Tibial artery (tissue), 4 donors: ENCODE measurements around the gene ASCC2.

ENCODE experiments used
- DNase-seq, 2 donors: peaks; one replicate each; pipeline ENCODE4 v3.0.0-alpha.2; 2019
- H3K27ac ChIP-seq, 2 donors: fragments of 200-600 bp; sonication (generic) in 1 of 2; 1 replicate in 1 of 2; 2 replicates in 1 of 2; pipeline ENCODE4 v1.5.1; 2018 to 2019; ENCODE audit warnings: mild to moderate bottlenecking in 1 of 2
- H3K27me3 ChIP-seq, 2 donors: fragments of 200-600 bp; sonication (generic) in 1 of 2; one replicate each; pipeline versions ENCODE4 v1.5.1 to v1.6.0; 2016 to 2019
- H3K36me3 ChIP-seq, 3 donors: fragments of 200-600 bp; sonication (generic) in 2 of 3; one replicate each; pipeline ENCODE4 v1.5.1; 2016 to 2019; ENCODE audit warnings: mild to moderate bottlenecking in 2 of 3
- H3K4me1 ChIP-seq, 4 donors: fragments of 200-600 bp; sonication (generic) in 2 of 4; 1 replicate in 3 of 4; 2 replicates in 1 of 4; pipeline ENCODE4 v1.5.1; 2016 to 2019
- H3K4me3 ChIP-seq, 2 donors: fragments of 200-600 bp; sonication (generic) in 1 of 2; 1 replicate in 1 of 2; 2 replicates in 1 of 2; pipeline ENCODE4 v1.5.1; 2018 to 2019; ENCODE audit warnings: mild to moderate bottlenecking in 2 of 2
- H3K9me3 ChIP-seq, 3 donors: fragments of 200-600 bp; sonication (generic) in 1 of 3; one replicate each; pipeline ENCODE4 v1.5.1; 2016 to 2019
- CTCF ChIP-seq, 2 experiments: fragments of 200-600 bp in 1 of 2; fragments of 450-650 bp in 1 of 2; IDR thresholded peaks; one replicate each; pipeline ENCODE4 v1.5.1; 2017 to 2019; ENCODE audit warnings: antibody characterized with exemption in 2 of 2, mild to moderate bottlenecking in 1 of 2, moderate library complexity in 1 of 2
- intact Hi-C: fragments of 100-400 bp; cut with DNase I; formaldehyde crosslinking; loops from one replicate; pipeline ENCODE4 v1.15.0; 2023; ENCODE audit warnings: low total_unique reads

The ASCC2 gene

DNA sequence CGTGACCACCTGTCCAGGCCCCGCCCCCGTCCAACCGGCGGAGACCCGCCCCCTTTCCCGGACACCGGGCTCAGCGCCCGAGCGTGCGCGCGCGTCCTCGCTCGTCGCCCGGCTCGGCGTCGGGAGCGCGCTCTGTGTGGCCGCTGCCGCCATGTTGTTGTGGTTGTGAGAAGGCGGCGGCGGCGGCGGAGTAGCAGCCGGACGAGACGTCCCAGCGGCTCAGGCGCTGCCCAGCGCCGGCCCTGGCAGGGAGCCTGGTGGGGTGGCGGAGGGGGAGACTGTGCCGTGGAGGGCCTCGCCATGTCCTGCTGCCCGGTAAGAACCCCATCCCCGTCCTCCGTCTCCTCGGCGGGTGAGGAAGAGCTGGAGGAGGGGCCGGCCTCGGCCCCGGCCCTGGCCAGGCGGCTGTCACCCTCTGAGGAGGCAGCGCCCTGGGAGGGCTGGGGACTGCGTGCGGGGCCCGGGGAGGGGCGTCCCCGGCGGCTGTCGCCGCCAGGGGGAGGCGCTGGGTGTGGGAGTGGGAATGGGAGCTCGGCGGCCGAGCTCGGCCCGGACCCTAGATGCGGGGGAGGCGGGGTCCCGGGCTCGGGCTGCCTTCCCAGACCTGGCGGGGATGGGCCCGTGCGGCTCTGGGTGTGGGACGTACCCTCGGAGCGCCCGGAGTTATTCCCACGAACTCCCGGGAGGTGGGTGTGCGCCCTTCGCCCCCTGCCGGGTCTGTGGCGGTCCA lies 45.1 kb upstream of the ASCC2 start, which contains the start of gene MTMR3:
Gene MTMR3 (plus strand): TSS at position 130 of the 730 bp plus-strand sequence. CDS start 87,886 bp downstream, outside the sequence.
- no peaks in the 10 kb centered on the region for H3K9me3 ChIP-seq
- no peaks in the 10 kb centered on the region for H3K27me3 ChIP-seq
- peak; percentile 43 to 48 for TF ChIP-seq CTCF (IDR thresholded peaks at IDR 0.05)
- H3K4me3 ChIP-seq = peak within 1 kb of the TSS; percentile 65 to 96
- H3K4me1 ChIP-seq = peaks cover 0 to 44% (median 19%) of the 10 kb centered on the region in 4 donors
- H3K27ac ChIP-seq = peak within 1 kb of the TSS; percentile 87 to 97
- DNase-seq = peak; percentile 92 to 95
- intact Hi-C loops = loop anchor here (10.0 kb wide), 1 partner anchor 122 kb away; no protein-coding TSS in a partner anchor
- H3K36me3 ChIP-seq = no peaks in the 10 kb centered on the region

GRCh38 chr22:29882716-29883044 lies 44.6 kb upstream of the ASCC2 start:
- intact Hi-C loops = loop anchor here (10.0 kb wide), 1 partner anchor 122 kb away; no protein-coding TSS in a partner anchor
- DNase-seq = no peak
- no peaks in the 10 kb centered on the region for H3K36me3 ChIP-seq
- no peaks in the 10 kb centered on the region for H3K9me3 ChIP-seq
- H3K4me1 ChIP-seq = peaks cover 0 to 38% (median 18%) of the 10 kb centered on the region in 4 donors
- peak overlapping the region; percentile 87 to 97 for H3K27ac ChIP-seq
- peak overlapping the region; percentile 65 to 96 for H3K4me3 ChIP-seq
- no peaks in the 10 kb centered on the region for H3K27me3 ChIP-seq
- no peak for TF ChIP-seq CTCF (IDR thresholded peaks at IDR 0.05)

- DNase-seq = no peak
- intact Hi-C loops = loop anchor here (10.0 kb wide), 1 partner anchor 125 kb away; no protein-coding TSS in a partner anchor
- Histone ChIP-seq H3K27me3 (no peaks in the 10 kb centered on the region), H3K4me1 (peaks cover 0 to 11% (median 2%) of the 10 kb centered on the region in 4 donors), H3K9me3 (no peaks in the 10 kb centered on the region), H3K4me3 (no peak overlapping the region), H3K36me3 (no peaks in the 10 kb centered on the region), H3K27ac (no peak overlapping the region)
- no peak for TF ChIP-seq CTCF (IDR thresholded peaks at IDR 0.05)
These were observed 41.7 kb upstream of the ASCC2 start for GRCh38 chr22:29879753-29880152.

DNA sequence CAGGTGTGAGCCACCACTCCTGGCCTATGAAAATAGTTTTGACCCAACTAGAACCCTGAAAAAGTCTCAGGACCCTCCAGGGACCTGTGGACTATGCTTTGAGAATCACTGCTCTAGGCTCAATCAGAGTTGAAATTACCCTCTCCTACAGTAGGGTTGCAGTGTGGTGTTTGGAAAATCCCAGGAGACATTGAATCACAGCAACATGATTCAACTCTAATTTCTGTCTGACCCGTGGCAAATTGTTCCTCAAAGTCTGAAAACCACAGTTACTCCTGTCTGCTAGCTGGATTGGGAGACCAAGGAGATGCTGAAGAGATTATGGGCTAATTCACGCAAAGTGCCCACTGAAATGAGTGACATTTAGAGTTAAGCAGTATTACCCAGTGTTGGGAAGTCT lies 39.5 kb upstream of the ASCC2 start:
- TF ChIP-seq CTCF (IDR thresholded peaks at IDR 0.05) = no peak
- intact Hi-C loops = no loop called here
- H3K27me3 ChIP-seq = no peaks in the 10 kb centered on the region
- no peak overlapping the region for H3K27ac ChIP-seq
- peaks cover 0 to 2% (median 0%) of the 10 kb centered on the region in 4 donors for H3K4me1 ChIP-seq
- no peak for DNase-seq
- H3K36me3 ChIP-seq = no peaks in the 10 kb centered on the region
- H3K4me3 ChIP-seq = no peak overlapping the region
- no peaks in the 10 kb centered on the region for H3K9me3 ChIP-seq

DNA sequence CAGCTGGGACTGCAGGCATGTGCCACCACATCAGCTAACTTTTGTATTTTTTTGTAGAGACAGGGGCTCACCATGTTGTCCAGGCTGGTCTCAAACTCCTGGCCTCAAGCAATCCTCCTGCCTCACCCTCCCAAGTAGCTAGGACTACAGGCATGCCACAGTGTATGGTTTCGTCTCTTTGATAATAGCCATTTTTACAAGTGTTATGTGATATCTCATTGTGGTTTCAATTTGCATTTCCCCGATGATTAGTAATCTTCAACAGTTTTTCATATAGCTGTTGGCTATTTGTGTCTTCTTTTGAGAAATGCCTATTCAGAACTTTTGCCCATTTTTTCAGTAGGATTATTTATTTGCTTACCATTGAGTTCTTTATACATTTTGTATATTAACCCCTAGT lies 35.9 kb upstream of the ASCC2 start:
- Histone ChIP-seq H3K9me3 (no peaks in the 10 kb centered on the region), H3K27ac (no peak overlapping the region), H3K27me3 (peaks cover 0 to 2% of the 10 kb centered on the region in 2 donors), H3K36me3 (no peaks in the 10 kb centered on the region), H3K4me1 (no peaks in the 10 kb centered on the region), H3K4me3 (no peak overlapping the region)
- intact Hi-C loops = no loop called here
- TF ChIP-seq CTCF (IDR thresholded peaks at IDR 0.05) = no peak
- DNase-seq = no peak
